ENCODE measurements around the gene GNG13.
A peak's percentile ranks its signal among the peaks of the same experiment; 100 is the strongest.

Gene GNG13

DNA sequence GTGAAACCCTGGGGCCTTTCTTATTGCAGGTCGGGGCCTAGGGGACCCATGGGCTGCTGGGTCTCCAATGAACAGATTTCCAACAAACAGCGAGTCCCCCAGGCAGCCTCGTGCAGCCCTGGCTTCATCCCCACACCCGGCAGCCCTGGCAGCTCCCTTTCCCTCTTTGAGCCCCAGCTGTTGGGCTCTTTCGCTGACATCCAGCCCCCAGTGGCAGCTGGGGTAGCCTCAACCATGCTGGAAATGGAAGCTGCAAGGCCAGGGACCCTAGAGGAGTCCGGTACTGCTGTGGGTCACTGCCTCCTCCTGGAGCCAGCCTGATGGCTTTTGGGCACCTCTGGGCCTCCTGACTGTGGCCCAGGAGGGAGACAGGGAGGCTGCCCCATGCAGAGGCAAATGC, 18.3 kb downstream of the GNG13 start:
- no peak overlapping the region for H3K4me3 ChIP-seq (ENCODE audit: low read depth, low read length)
- no peak for DNase-seq (ENCODE audit: low read depth)
- TF ChIP-seq, protein P1, sequence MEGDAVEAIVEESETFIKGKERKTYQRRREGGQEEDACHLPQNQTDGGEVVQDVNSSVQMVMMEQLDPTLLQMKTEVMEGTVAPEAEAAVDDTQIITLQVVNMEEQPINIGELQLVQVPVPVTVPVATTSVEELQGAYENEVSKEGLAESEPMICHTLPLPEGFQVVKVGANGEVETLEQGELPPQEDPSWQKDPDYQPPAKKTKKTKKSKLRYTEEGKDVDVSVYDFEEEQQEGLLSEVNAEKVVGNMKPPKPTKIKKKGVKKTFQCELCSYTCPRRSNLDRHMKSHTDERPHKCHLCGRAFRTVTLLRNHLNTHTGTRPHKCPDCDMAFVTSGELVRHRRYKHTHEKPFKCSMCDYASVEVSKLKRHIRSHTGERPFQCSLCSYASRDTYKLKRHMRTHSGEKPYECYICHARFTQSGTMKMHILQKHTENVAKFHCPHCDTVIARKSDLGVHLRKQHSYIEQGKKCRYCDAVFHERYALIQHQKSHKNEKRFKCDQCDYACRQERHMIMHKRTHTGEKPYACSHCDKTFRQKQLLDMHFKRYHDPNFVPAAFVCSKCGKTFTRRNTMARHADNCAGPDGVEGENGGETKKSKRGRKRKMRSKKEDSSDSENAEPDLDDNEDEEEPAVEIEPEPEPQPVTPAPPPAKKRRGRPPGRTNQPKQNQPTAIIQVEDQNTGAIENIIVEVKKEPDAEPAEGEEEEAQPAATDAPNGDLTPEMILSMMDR (conservative IDR thresholded peaks at IDR 0.05; ENCODE audit: low read depth, low read length): no peak

DNA sequence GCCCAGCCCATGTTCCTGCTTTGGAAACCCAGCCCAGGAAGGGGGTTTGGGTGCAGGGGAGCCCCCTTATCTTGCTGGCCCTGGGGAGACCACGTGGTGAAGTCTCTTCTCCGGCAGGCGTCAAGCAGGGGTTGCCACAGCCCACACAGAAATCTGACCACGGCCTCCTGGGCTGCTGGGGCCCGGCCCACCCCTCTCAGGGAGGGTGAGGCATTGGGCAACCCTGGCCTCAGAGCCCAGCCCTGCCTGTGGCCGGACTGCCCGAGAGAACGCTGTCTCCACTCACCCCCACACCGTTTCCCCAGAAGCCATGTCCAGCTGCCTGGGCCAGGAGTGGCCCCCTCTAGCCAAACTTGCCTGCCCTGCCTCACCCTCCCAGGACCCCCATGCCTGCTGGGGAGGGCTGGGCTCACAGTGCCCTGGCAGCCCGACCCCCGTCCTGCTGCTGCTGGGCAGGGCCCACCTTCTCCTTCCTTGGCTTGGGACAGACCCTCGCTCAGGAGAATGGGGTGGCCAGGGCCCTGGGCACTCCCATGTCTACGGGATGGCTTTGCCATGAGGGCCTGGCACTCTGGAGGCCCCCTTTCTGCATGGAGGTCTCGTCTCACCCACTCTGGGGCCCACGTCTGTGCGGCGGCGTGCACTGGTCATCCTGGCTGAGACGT, 19.1 kb downstream of the GNG13 start:
- DNase-seq (ENCODE audit: low read depth): no peak
- no peak overlapping the region for H3K4me3 ChIP-seq (ENCODE audit: low read depth, low read length)
- TF ChIP-seq, protein P1 (conservative IDR thresholded peaks at IDR 0.05; ENCODE audit: low read depth, low read length): no peak

DNA sequence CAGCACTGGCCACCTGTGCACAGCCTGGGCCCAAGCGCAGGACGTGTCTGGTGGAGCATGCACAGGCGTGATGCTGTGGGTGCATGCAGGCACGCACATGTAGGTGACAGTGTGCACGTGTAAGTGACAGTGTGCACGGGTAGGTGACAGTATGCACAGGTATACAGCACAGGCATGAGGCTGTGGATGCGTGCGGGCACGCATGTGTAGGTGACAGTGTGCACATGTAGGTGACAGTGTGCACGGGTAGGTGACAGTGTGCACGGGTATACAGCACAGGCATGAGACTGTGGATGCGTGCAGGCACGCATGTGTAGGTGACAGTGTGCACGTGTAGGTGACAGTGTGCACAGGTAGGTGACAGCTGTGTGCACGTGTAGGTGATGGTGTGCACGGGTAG, 20.2 kb downstream of the GNG13 start:
- TF ChIP-seq, protein P1 (conservative IDR thresholded peaks at IDR 0.05; ENCODE audit: low read depth, low read length): no peak
- no peak for DNase-seq (ENCODE audit: low read depth)
- H3K4me3 ChIP-seq (ENCODE audit: low read depth, low read length): no peak overlapping the region

DNA sequence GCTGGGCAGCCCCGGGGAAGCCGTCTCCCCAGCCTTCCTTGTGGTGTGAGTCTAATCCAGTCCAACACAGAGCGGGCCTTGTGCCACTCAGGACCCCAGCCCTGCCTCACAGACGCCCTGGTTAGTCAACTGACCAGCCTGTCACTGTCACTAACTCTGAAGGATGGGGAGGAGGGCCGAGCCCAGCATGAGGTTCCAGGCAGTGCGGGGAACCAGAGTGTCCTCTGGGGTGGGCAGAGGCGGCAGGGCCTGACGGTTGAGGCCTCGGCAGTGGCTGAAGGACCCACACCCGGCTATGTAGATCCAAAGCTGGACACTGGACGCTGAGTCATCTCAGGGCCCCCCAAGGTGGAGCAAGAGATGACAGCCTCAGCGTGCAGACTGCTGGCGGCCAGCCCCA, 21.0 kb downstream of the GNG13 start:
- no peak for DNase-seq (ENCODE audit: low read depth)
- H3K4me3 ChIP-seq (ENCODE audit: low read depth, low read length): no peak overlapping the region
- TF ChIP-seq, protein P1 (conservative IDR thresholded peaks at IDR 0.05; ENCODE audit: low read depth, low read length): no peak

DNA sequence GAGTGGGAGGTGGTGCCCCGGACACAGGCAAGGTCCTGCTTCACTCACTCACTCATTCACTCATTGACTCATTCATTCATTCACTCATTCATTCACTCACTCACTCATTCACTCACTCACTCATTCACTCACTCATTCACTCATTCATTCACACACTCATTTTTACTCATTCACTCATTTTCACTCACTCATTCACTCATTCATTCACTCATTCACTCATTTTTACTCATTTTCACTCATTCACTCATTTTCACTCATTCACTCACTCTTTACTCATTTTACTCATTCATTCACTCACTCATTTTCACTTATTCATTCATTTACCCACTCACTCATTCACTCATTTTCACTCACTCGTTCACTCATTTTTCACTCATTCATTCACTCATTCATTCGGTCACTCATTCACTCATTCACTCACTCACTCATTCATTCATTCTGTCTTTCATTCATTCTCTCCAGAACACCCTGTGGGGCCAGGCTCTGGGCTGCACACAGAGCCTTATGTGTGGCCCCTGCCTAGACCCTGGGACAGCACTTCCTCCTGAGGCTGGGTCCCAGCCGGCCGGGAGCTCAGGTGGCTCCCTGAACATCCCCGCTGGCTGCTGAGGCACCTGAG, 21.5 kb downstream of the GNG13 start:
- TF ChIP-seq, protein P1 (conservative IDR thresholded peaks at IDR 0.05; ENCODE audit: low read depth, low read length): no peak
- no peak for DNase-seq (ENCODE audit: low read depth)
- H3K4me3 ChIP-seq (ENCODE audit: low read depth, low read length): no peak overlapping the region

DNA sequence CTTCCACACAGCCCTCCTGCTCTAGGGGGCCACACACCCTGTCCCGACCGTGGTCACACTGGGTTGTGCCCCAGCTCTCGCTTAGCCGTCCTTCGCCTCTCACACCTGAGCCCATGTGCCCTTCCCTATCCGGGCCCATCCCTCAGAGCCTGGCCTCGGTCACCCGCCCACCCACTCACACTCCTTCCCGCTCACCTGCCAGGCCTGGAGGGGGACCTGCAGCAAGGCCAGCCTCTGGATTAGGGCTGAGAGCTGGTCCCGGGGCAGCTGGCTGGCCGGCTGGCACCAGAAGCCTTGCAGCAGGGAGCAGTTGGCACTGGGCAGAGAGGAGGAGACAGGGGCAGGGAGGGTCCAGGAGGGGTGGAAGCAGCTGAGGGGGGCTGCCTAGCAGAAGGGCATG, 22.1 kb downstream of the GNG13 start:
- no peak overlapping the region for H3K4me3 ChIP-seq (ENCODE audit: low read depth, low read length)
- DNase-seq (ENCODE audit: low read depth): no peak
- TF ChIP-seq, protein P1 (conservative IDR thresholded peaks at IDR 0.05; ENCODE audit: low read depth, low read length): no peak

DNA sequence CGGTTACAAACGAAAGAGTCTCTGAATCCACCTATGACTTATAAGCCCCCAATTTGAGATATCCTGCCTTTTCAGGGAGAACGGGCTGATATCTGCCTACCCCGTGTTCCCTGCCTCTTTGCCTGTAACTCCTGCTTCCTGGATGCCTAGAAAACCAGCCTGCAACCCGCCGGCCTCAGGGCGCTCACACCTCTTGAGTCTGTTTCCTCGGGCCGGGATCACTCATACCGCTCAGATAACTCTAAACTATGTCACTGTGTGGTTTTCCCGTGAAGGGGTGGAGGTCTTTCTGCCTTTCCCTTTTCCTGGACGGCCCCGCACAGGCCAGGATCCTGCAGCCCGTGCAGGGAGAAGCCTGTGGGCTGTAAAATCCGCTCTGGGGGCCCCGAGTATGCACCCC, 22.7 kb downstream of the GNG13 start:
- no peak overlapping the region for H3K4me3 ChIP-seq (ENCODE audit: low read depth, low read length)
- peak; percentile 12 for DNase-seq (ENCODE audit: low read depth)
- TF ChIP-seq, protein P1 (conservative IDR thresholded peaks at IDR 0.05; ENCODE audit: low read depth, low read length): no peak

Measured in choroid plexus epithelial cell (primary cell).